HepG2 (cell line): Measurements from ENCODE around the gene NDEL1. TPM values are rescaled to one million over a fixed set of nuclear protein-coding genes. Genes with fewer than 3 reads are reported as not detected.

Experiments
- EHMT2 ChIP-seq: fragments of 200-600 bp; sonication (generic); IDR thresholded peaks from 2 replicates; pipeline ENCODE4 v1.7.0; 2017; ENCODE audit warnings: antibody characterized with exemption, low read depth, low read length, borderline replicate concordance
- KLF15 ChIP-seq: sonication (generic); formaldehyde crosslinking; IDR thresholded peaks from 2 replicates; pipeline ENCODE4 v1.8.1; 2023; ENCODE audit warnings: borderline replicate concordance, mild to moderate bottlenecking, inconsistent platforms, missing genetic modification reagents, mixed read lengths
- KLF16 ChIP-seq, 2 experiments: sonication (generic) in 1 of 2; formaldehyde crosslinking in 1 of 2; IDR thresholded peaks; 2 replicates each; pipeline versions ENCODE4 v1.6.1 to v1.8.0; 2016 to 2023; ENCODE audit warnings: missing genetic modification reagents in 2 of 2, missing compliant biosample characterization in 1 of 2
- POLR2A ChIP-seq, 2 experiments: IDR thresholded peaks; 2 replicates each; pipeline ENCODE4 v1.6.1; 2011; ENCODE audit warnings: low read depth in 2 of 2, low read length in 2 of 2, mild to moderate bottlenecking in 1 of 2, moderate library complexity in 1 of 2; ENCODE audit not compliant: insufficient read depth in 1 of 2
- RFXAP ChIP-seq: sonication (generic); formaldehyde crosslinking; IDR thresholded peaks from 2 replicates; pipeline ENCODE4 v1.4.0; 2020; ENCODE audit warnings: missing genetic modification reagents, borderline replicate concordance
- SOX5 ChIP-seq: IDR thresholded peaks from 2 replicates; pipeline ENCODE4 v1.6.1; 2016; ENCODE audit warnings: borderline replicate concordance
- WIZ ChIP-seq: sonication (generic); formaldehyde crosslinking; IDR thresholded peaks from 2 replicates; pipeline ENCODE4 v1.5.1; 2020; ENCODE audit warnings: mild to moderate bottlenecking, missing genetic modification reagents
- ZNF562 ChIP-seq: sonication (generic); formaldehyde crosslinking; IDR thresholded peaks from 2 replicates; pipeline ENCODE4 v1.8.0; 2022; ENCODE audit warnings: missing genetic modification reagents, borderline replicate concordance
- ZNF572 ChIP-seq: sonication (generic); formaldehyde crosslinking; IDR thresholded peaks from 2 replicates; pipeline ENCODE4 v1.5.1; 2020; ENCODE audit warnings: mild to moderate bottlenecking, missing genetic modification reagents
- ZNF605 ChIP-seq: sonication (generic); formaldehyde crosslinking; IDR thresholded peaks from 2 replicates; pipeline ENCODE4 v1.8.0; 2022; ENCODE audit warnings: mild to moderate bottlenecking, missing genetic modification reagents
- ZNF772 ChIP-seq: sonication (generic); formaldehyde crosslinking; IDR thresholded peaks from 2 replicates; pipeline ENCODE4 v1.5.0; 2020; ENCODE audit warnings: mild to moderate bottlenecking, missing genetic modification reagents
- polyA plus RNA-seq, 8 experiments: library from polyadenylated mRNA; depleted of rRNA in 3 of 8; stranded (reverse) in 7 of 8; unstranded in 1 of 8; fragments of >200 nt; fragmentation: Illumina TruSeq in 4 of 8; extraction: Trizol in 4 of 8; gene quantifications; 2 replicates each; pipeline versions ENCODE4 v1.2.1 to v1.2.3, GENCODE V29; 2011 to 2016; ENCODE audit warnings: low read depth in 4 of 8, missing spikeins in 1 of 8, mixed read lengths in 1 of 8; ENCODE audit not compliant: insufficient read depth in 1 of 8
- total RNA-seq, 5 experiments: library from RNA; depleted of rRNA; stranded (reverse); fragments of >200 nt; fragmentation: Illumina TruSeq; extraction: Trizol; gene quantifications; 2 replicates each; pipeline ENCODE4 v1.2.3, GENCODE V29; 2016; ENCODE audit warnings: low read depth in 1 of 5
- TF ChIP-seq, protein P1 (sequence below): sonication (generic); formaldehyde crosslinking; IDR thresholded peaks from 2 replicates; pipeline ENCODE4 v1.4.0; 2020; ENCODE audit warnings: missing genetic modification reagents
- TF ChIP-seq, protein P2 (sequence below): sonication (generic); formaldehyde crosslinking; IDR thresholded peaks from 2 replicates; pipeline ENCODE4 v1.5.0; 2020; ENCODE audit warnings: missing genetic modification reagents
- TF ChIP-seq, protein P3 (sequence below): sonication (generic); formaldehyde crosslinking; IDR thresholded peaks from 2 replicates; pipeline ENCODE4 v1.4.0; 2020; ENCODE audit warnings: missing genetic modification reagents, borderline replicate concordance
- TF ChIP-seq, protein P4 (sequence below): sonication (generic); formaldehyde crosslinking; IDR thresholded peaks from 2 replicates; pipeline ENCODE4 v1.5.1; 2020; ENCODE audit warnings: missing genetic modification reagents, mild to moderate bottlenecking, borderline replicate concordance
- TF ChIP-seq, protein P5 (sequence below): IDR thresholded peaks from 2 replicates; pipeline ENCODE4 v1.6.1; 2016; ENCODE audit warnings: missing biosample characterization, missing genetic modification reagents, low read depth

The NDEL1 gene
- total and polyA plus RNA-seq, 2 of the 13 experiments (the other 11 are each of a cell fraction or from before 2014, with no cell fraction given), result 59.8 to 153 TPM

DNA sequence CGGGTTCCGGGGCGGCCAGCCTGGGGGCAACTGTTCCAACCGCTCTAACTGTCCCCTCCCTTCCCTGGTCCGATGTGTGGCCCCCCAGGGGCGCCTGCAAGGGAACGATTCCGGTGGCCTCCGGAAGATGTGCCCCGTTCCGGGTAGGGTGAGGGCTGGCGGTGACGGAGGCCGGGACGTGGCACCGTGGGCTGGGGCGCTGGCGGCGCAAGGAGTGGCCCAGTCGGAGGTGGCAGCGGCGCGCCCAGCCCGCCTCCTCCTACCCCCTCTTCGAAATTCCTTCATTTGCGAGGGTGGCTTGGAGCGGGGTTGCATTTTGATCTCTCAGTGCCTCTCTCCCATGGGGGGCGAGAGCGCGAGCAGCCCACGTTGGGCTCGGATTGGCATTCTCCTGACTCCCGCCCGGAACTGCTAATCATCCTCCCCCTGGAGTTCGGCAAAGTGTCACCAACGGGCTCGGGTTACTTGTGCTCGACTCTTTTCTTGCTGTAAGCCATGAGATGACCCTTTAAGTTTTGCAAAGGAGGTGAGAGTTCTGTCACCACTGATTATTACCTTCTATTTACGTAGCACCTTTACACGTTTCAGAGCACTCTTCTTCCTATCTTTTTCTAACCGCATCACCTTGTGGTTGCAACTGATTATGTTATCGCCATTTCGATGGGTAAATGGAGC lies 622 bp downstream of the NDEL1 start (continued):
- TF ChIP-seq, protein P1, sequence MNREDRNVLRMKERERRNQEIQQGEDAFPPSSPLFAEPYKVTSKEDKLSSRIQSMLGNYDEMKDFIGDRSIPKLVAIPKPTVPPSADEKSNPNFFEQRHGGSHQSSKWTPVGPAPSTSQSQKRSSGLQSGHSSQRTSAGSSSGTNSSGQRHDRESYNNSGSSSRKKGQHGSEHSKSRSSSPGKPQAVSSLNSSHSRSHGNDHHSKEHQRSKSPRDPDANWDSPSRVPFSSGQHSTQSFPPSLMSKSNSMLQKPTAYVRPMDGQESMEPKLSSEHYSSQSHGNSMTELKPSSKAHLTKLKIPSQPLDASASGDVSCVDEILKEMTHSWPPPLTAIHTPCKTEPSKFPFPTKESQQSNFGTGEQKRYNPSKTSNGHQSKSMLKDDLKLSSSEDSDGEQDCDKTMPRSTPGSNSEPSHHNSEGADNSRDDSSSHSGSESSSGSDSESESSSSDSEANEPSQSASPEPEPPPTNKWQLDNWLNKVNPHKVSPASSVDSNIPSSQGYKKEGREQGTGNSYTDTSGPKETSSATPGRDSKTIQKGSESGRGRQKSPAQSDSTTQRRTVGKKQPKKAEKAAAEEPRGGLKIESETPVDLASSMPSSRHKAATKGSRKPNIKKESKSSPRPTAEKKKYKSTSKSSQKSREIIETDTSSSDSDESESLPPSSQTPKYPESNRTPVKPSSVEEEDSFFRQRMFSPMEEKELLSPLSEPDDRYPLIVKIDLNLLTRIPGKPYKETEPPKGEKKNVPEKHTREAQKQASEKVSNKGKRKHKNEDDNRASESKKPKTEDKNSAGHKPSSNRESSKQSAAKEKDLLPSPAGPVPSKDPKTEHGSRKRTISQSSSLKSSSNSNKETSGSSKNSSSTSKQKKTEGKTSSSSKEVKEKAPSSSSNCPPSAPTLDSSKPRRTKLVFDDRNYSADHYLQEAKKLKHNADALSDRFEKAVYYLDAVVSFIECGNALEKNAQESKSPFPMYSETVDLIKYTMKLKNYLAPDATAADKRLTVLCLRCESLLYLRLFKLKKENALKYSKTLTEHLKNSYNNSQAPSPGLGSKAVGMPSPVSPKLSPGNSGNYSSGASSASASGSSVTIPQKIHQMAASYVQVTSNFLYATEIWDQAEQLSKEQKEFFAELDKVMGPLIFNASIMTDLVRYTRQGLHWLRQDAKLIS (CRISPR knock-in tag), result no peak
- TF ChIP-seq, protein P2, sequence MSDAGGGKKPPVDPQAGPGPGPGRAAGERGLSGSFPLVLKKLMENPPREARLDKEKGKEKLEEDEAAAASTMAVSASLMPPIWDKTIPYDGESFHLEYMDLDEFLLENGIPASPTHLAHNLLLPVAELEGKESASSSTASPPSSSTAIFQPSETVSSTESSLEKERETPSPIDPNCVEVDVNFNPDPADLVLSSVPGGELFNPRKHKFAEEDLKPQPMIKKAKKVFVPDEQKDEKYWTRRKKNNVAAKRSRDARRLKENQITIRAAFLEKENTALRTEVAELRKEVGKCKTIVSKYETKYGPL (CRISPR knock-in tag), result no peak
- 0 out of 4 replicates have a peak, but pooled peaks of 1 of the 2 experiments have one; percentile 12 for TF ChIP-seq POLR2A (IDR thresholded peaks at IDR 0.05; ENCODE audit: insufficient read depth in 1 of 2, low read depth in 2 of 2, low read length in 2 of 2)
- peak; percentile 21 for TF ChIP-seq ZNF772
- 0 out of 2 replicates have a peak, but pooled peaks have one; percentile 14 for TF ChIP-seq RFXAP
- TF ChIP-seq, protein P3, sequence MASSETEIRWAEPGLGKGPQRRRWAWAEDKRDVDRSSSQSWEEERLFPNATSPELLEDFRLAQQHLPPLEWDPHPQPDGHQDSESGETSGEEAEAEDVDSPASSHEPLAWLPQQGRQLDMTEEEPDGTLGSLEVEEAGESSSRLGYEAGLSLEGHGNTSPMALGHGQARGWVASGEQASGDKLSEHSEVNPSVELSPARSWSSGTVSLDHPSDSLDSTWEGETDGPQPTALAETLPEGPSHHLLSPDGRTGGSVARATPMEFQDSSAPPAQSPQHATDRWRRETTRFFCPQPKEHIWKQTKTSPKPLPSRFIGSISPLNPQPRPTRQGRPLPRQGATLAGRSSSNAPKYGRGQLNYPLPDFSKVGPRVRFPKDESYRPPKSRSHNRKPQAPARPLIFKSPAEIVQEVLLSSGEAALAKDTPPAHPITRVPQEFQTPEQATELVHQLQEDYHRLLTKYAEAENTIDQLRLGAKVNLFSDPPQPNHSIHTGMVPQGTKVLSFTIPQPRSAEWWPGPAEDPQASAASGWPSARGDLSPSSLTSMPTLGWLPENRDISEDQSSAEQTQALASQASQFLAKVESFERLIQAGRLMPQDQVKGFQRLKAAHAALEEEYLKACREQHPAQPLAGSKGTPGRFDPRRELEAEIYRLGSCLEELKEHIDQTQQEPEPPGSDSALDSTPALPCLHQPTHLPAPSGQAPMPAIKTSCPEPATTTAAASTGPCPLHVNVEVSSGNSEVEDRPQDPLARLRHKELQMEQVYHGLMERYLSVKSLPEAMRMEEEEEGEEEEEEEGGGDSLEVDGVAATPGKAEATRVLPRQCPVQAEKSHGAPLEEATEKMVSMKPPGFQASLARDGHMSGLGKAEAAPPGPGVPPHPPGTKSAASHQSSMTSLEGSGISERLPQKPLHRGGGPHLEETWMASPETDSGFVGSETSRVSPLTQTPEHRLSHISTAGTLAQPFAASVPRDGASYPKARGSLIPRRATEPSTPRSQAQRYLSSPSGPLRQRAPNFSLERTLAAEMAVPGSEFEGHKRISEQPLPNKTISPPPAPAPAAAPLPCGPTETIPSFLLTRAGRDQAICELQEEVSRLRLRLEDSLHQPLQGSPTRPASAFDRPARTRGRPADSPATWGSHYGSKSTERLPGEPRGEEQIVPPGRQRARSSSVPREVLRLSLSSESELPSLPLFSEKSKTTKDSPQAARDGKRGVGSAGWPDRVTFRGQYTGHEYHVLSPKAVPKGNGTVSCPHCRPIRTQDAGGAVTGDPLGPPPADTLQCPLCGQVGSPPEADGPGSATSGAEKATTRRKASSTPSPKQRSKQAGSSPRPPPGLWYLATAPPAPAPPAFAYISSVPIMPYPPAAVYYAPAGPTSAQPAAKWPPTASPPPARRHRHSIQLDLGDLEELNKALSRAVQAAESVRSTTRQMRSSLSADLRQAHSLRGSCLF (CRISPR knock-in tag), result no peak
- TF ChIP-seq, protein P4, sequence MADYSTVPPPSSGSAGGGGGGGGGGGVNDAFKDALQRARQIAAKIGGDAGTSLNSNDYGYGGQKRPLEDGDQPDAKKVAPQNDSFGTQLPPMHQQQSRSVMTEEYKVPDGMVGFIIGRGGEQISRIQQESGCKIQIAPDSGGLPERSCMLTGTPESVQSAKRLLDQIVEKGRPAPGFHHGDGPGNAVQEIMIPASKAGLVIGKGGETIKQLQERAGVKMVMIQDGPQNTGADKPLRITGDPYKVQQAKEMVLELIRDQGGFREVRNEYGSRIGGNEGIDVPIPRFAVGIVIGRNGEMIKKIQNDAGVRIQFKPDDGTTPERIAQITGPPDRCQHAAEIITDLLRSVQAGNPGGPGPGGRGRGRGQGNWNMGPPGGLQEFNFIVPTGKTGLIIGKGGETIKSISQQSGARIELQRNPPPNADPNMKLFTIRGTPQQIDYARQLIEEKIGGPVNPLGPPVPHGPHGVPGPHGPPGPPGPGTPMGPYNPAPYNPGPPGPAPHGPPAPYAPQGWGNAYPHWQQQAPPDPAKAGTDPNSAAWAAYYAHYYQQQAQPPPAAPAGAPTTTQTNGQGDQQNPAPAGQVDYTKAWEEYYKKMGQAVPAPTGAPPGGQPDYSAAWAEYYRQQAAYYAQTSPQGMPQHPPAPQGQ, result no peak
- TF ChIP-seq, protein P5, sequence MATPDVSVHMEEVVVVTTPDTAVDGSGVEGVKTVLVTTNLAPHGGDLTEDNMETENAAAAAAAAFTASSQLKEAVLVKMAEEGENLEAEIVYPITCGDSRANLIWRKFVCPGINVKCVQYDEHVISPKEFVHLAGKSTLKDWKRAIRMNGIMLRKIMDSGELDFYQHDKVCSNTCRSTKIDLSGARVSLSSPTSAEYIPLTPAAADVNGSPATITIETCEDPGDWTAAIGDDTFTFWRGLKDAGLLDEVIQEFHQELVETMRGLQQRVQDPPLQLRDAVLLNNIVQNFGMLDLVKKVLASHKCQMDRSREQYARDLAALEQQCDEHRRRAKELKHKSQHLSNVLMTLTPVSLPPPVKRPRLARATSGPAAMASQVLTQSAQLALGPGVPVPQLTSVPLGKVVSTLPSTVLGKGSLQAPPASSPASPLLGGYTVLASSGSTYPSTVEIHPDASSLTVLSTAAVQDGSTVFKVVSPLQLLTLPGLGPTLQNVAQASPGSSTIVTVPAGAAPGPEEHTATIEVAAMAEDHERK, result no peak
- TF ChIP-seq ZNF562 (CRISPR knock-in tag), result no peak
- TF ChIP-seq ZNF605 (CRISPR knock-in tag), result no peak; the same call in 1 of the 2 replicates
- TF ChIP-seq EHMT2, result no peak
- TF ChIP-seq KLF15 (CRISPR knock-in tag), result no peak
- no peak for TF ChIP-seq KLF16 (CRISPR knock-in tag; IDR thresholded peaks at IDR 0.05)
- TF ChIP-seq WIZ (CRISPR knock-in tag), result no peak
- no peak for TF ChIP-seq ZNF572 (CRISPR knock-in tag)
- 0 out of 2 replicates have a peak, but pooled peaks have one; percentile 9 for TF ChIP-seq SOX5 (CRISPR knock-in tag)
